Measurements from ENCODE around the gene PDHX. TPM values are rescaled to one million over a fixed set of nuclear protein-coding genes. Genes with fewer than 3 reads are reported as not detected.

PDHX gene
- total and polyA plus RNA-seq, 4 donors, result 14.9 to 35.2 (median 24.0) TPM

DNA sequence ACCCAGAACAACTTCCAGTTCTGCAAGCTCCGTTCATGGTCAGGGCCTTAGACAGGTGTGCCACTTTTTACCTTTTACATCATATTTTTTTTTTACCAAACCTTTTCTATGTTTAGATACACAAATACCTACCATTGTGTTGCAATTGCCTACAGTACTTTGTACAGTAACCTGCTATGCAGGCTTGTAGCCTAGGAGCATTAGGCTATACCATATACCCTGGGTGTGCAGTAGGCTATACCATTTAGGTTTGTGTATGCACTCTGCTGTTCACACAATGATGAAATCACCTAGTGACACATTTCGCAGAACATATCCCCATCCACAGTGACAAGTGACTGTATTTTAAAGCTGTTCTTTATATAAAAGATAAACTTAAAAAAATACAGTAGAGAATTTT, 29.8 kb upstream of the PDHX start (continued):
- TF ChIP-seq, protein P1, sequence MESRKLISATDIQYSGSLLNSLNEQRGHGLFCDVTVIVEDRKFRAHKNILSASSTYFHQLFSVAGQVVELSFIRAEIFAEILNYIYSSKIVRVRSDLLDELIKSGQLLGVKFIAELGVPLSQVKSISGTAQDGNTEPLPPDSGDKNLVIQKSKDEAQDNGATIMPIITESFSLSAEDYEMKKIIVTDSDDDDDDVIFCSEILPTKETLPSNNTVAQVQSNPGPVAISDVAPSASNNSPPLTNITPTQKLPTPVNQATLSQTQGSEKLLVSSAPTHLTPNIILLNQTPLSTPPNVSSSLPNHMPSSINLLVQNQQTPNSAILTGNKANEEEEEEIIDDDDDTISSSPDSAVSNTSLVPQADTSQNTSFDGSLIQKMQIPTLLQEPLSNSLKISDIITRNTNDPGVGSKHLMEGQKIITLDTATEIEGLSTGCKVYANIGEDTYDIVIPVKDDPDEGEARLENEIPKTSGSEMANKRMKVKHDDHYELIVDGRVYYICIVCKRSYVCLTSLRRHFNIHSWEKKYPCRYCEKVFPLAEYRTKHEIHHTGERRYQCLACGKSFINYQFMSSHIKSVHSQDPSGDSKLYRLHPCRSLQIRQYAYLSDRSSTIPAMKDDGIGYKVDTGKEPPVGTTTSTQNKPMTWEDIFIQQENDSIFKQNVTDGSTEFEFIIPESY (IDR thresholded peaks at IDR 0.05), result no peak
- no peak for TF ChIP-seq GABPA (IDR thresholded peaks at IDR 0.05 in 1 of 2, conservative IDR thresholded peaks at IDR 0.05 in 1 of 2)
- no peak for TF ChIP-seq EGR1 (IDR thresholded peaks at IDR 0.05; ENCODE audit: low read depth in 2 of 2)
- no peak for TF ChIP-seq FOXA1 (IDR thresholded peaks at IDR 0.05)
- TF ChIP-seq, protein P2, sequence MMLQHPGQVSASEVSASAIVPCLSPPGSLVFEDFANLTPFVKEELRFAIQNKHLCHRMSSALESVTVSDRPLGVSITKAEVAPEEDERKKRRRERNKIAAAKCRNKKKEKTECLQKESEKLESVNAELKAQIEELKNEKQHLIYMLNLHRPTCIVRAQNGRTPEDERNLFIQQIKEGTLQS (IDR thresholded peaks at IDR 0.05), result no peak

DNA sequence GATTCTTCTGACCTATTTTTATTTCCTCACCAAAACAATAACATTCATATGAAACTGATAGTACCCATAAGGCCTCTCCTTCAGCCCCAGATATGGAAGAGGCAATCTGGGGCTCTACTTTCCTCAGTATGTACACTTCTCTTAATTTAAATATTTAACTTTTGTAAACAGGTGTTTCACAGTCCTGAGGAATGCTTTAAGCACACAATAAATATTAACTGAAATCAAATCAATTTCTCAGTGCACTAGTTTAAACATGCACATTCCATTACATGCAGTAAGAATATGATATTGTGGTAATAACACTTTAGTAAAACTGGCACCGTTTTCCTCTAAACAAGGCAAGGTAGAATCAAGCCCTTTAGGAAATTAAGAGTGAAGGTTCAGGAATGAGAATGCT, 29.2 kb upstream of the PDHX start:
- Histone ChIP-seq H3K27me3 (ENCODE audit: control insufficient read depth in 4 of 4, insufficient read depth in 4 of 4, low read length in 3 of 4) (no peaks in the 10 kb centered on the region), H3K27ac (ENCODE audit: low read depth in 1 of 2, low read length in 2 of 2) (no peak overlapping the region), H3K4me3 (ENCODE audit: low read depth in 1 of 3, low read length in 3 of 3) (no peak overlapping the region), H3K9me3 (ENCODE audit: control insufficient read depth in 4 of 4, low read length in 3 of 4) (no peaks in the 10 kb centered on the region), H3K9ac (ENCODE audit: low read depth in 1 of 2, low read length in 2 of 2) (no peak overlapping the region), H3K36me3 (ENCODE audit: control insufficient read depth in 4 of 4, insufficient read depth in 3 of 4, low read depth in 1 of 4, low read length in 3 of 4) (no peaks in the 10 kb centered on the region), H3K4me1 (ENCODE audit: control insufficient read depth in 4 of 4, insufficient read depth in 4 of 4, low read length in 3 of 4) (peaks cover 0 to 13% (median 7%) of the 10 kb centered on the region in 4 donors)
- no peak for DNase-seq (ENCODE audit: low spot score)
- TF ChIP-seq, protein P3, sequence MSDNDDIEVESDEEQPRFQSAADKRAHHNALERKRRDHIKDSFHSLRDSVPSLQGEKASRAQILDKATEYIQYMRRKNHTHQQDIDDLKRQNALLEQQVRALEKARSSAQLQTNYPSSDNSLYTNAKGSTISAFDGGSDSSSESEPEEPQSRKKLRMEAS (IDR thresholded peaks at IDR 0.05), result no peak
- no peak for TF ChIP-seq RAD21 (IDR thresholded peaks at IDR 0.05)
- no peak for TF ChIP-seq FOXA1 (IDR thresholded peaks at IDR 0.05)
- TF ChIP-seq HNF4A (conservative IDR thresholded peaks at IDR 0.05), result no peak
- no peak for TF ChIP-seq JUND (IDR thresholded peaks at IDR 0.05)
- no peak for TF ChIP-seq YY1 (IDR thresholded peaks at IDR 0.05)
- no peak for TF ChIP-seq FOXA2 (IDR thresholded peaks at IDR 0.05)
- no peak for TF ChIP-seq SP1 (IDR thresholded peaks at IDR 0.05)
- TF ChIP-seq EGR1 (IDR thresholded peaks at IDR 0.05; ENCODE audit: low read depth in 2 of 2), result no peak
- TF ChIP-seq RXRA (IDR thresholded peaks at IDR 0.05), result no peak
- TF ChIP-seq, protein P1 (IDR thresholded peaks at IDR 0.05), result no peak
- no peak for TF ChIP-seq TAF1 (conservative IDR thresholded peaks at IDR 0.05)
- TF ChIP-seq HNF4G (IDR thresholded peaks at IDR 0.05), result no peak
- TF ChIP-seq, protein P2 (IDR thresholded peaks at IDR 0.05), result no peak
- no peak for TF ChIP-seq NR2F2 (IDR thresholded peaks at IDR 0.05)
- no peak for TF ChIP-seq GABPA (IDR thresholded peaks at IDR 0.05 in 1 of 2, conservative IDR thresholded peaks at IDR 0.05 in 1 of 2)
- TF ChIP-seq, protein P4, sequence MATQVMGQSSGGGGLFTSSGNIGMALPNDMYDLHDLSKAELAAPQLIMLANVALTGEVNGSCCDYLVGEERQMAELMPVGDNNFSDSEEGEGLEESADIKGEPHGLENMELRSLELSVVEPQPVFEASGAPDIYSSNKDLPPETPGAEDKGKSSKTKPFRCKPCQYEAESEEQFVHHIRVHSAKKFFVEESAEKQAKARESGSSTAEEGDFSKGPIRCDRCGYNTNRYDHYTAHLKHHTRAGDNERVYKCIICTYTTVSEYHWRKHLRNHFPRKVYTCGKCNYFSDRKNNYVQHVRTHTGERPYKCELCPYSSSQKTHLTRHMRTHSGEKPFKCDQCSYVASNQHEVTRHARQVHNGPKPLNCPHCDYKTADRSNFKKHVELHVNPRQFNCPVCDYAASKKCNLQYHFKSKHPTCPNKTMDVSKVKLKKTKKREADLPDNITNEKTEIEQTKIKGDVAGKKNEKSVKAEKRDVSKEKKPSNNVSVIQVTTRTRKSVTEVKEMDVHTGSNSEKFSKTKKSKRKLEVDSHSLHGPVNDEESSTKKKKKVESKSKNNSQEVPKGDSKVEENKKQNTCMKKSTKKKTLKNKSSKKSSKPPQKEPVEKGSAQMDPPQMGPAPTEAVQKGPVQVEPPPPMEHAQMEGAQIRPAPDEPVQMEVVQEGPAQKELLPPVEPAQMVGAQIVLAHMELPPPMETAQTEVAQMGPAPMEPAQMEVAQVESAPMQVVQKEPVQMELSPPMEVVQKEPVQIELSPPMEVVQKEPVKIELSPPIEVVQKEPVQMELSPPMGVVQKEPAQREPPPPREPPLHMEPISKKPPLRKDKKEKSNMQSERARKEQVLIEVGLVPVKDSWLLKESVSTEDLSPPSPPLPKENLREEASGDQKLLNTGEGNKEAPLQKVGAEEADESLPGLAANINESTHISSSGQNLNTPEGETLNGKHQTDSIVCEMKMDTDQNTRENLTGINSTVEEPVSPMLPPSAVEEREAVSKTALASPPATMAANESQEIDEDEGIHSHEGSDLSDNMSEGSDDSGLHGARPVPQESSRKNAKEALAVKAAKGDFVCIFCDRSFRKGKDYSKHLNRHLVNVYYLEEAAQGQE (IDR thresholded peaks at IDR 0.05), result no peak
- TF ChIP-seq, protein P5, sequence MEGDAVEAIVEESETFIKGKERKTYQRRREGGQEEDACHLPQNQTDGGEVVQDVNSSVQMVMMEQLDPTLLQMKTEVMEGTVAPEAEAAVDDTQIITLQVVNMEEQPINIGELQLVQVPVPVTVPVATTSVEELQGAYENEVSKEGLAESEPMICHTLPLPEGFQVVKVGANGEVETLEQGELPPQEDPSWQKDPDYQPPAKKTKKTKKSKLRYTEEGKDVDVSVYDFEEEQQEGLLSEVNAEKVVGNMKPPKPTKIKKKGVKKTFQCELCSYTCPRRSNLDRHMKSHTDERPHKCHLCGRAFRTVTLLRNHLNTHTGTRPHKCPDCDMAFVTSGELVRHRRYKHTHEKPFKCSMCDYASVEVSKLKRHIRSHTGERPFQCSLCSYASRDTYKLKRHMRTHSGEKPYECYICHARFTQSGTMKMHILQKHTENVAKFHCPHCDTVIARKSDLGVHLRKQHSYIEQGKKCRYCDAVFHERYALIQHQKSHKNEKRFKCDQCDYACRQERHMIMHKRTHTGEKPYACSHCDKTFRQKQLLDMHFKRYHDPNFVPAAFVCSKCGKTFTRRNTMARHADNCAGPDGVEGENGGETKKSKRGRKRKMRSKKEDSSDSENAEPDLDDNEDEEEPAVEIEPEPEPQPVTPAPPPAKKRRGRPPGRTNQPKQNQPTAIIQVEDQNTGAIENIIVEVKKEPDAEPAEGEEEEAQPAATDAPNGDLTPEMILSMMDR (IDR thresholded peaks at IDR 0.05; ENCODE audit: low read depth, low read length, missing input control), result no peak
- 42% methylated on average over 1 of the region's 1 CpG for WGBS
